Urothelium cell line (cell line): ENCODE results near the gene C10orf62.

Source experiments
- DNase-seq: peaks from one replicate; pipeline ENCODE4 v3.0.0; 2011; ENCODE audit warnings: low spot score, mixed read lengths
- FAIRE-seq: peaks from 2 replicates; lab custom pipeline; 2011; peaks lifted over from hg19 to GRCh38; lab: Jason Lieb, UNC

C10orf62 gene

GRCh38 chr10:97584060-97584797 is 5.3 kb upstream of the C10orf62 start, which contains the start of gene HOGA1:
TSS of gene HOGA1 (plus strand) at chr10:97584389. CDS start at chr10:97584704, 315 bp downstream.
- FAIRE-seq (no peak), DNase-seq (no peak)

DNA sequence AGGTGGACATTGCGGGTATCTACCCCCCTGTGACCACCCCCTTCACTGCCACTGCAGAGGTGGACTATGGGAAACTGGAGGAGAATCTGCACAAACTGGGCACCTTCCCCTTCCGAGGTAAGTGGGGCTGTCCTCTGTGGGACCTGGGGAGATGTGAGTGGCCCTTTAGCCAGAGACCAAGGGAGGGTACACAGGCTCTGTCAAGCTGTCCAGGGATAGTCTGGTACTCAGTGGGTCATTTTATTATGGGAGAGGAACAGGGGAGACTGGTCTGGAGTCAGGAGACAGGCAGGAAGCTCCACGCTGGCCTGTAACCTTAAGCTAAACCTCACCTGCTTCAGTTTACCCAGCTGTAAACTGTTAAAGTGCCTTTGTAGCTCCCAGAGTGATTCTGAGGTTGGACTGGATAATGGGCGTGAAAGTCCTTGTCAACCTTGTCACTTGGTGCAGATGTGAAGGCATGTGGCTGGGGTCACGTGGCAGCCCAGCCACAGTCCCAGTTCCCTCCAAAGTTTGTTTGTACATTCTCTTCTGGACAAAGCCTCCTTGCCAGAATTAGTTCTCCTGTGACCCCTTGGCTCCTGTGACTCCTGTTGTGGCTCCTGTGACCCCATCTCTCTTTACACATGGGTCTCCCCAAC is 4.6 kb upstream of the C10orf62 start:
- FAIRE-seq = no peak

DNA sequence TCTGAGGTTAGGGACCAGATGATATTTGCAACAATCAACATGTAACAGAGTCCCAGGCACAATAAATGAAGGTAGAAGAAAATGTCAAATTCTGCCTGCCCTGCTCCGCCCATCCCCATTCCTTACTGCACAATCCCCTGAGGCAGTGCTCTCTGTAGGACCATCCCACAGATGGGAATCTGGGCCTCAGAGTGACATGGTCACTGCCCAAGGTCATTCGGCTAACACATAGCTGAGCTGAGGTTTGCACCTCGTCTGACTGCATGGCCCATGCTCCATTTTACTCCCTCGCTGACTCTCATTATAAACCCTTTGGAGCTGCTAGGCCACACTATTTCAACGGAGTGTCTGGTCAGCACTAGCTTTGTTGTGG is 4.1 kb upstream of the C10orf62 start:
- FAIRE-seq = peak; percentile 23
- DNase-seq = no peak

More for the DNA sequence above, 4.6 kb upstream of the C10orf62 start:
- no peak for DNase-seq

- DNase-seq (no peak), FAIRE-seq (no peak)
Measured at GRCh38 chr10:97587183-97587582, 2.3 kb upstream of the C10orf62 start.

DNA sequence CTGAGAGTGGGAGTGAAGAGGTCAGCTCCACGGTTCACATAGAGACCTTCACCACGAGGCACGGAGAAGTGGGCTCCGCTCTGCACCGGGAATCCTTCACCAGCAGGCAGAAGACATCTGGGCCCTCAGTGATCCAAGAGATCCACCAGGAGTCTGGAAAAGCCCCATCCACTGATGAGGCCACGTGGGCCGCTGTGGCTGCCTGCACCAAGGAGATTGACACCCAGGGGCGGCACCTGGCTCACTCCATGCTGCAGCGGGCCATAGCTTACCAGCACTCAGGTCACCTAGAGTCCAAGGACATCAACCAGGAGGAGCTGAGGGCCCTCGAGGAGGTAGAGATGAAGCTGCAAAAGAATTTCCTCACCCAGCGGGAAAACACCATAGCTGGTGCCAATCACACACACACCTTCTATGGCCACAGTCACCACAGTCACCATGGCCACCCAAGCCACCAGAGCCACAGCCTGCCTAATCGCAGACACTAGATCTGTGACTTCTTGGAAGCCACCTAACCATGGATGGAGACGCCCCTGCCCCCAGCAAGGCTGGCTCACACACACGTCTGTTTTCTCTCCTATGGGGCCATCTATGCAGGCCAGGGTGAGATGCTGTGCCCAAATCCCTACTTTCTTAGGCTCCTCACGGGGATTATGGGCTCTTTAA is 694 bp downstream of the C10orf62 start:
- FAIRE-seq (no peak), DNase-seq (no peak)

DNA sequence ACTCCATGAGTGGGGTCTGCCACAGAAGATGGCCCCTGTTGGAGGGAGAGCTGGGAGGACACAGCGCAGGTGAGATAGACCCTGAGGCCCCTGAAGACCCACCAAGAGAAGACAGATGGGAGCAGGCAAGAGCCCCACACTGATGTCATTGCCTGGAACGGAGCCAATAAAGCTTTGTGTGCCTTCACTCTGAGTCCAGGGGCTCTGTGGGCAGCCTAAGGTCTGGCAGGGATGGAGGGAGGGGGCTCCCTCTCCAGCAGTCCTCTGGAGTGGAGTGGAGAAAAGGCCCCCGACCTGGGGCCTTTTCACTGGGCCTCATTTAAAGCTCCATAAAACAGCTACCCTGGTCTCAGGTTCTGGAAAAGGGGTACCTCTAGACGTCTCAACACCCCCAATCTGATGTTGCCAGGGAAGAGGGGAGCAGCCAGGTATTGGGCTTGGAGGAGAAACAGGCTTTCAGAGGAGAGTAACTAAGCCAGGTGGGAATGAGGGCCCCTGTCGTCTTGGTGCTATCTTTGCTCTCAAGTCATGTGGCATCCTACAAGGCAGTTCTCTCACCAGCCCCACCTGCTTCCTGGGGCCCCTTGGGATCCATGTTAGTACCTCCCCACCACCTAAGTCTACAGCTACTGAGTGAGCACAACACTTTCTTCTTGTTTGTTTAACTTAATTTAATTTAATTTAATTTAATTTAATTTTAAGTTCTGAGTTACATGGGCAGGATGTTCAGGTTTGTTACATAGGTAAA is 1.4 kb downstream of the C10orf62 start:
- FAIRE-seq (no peak), DNase-seq (no peak)

DNA sequence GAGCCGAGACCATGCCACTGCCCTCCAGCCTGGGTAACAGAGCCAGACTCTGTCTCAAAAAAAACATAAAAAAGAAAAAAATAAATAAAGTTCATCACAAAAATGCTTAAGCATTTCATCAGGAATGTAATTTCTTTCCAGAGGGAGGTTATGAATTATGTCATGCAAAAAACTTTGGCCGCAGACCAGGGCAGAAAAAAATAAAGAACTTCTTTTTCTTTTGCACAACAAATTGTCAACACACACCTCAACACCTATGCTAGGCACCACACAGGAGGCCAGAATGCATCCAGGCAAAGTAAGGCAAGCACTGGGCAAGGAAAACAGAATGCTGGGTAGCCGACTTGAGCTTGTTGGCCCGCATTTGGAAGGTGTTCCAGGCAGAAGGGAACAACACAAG is 3.9 kb downstream of the C10orf62 start:
- FAIRE-seq (no peak), DNase-seq (no peak)

DNA sequence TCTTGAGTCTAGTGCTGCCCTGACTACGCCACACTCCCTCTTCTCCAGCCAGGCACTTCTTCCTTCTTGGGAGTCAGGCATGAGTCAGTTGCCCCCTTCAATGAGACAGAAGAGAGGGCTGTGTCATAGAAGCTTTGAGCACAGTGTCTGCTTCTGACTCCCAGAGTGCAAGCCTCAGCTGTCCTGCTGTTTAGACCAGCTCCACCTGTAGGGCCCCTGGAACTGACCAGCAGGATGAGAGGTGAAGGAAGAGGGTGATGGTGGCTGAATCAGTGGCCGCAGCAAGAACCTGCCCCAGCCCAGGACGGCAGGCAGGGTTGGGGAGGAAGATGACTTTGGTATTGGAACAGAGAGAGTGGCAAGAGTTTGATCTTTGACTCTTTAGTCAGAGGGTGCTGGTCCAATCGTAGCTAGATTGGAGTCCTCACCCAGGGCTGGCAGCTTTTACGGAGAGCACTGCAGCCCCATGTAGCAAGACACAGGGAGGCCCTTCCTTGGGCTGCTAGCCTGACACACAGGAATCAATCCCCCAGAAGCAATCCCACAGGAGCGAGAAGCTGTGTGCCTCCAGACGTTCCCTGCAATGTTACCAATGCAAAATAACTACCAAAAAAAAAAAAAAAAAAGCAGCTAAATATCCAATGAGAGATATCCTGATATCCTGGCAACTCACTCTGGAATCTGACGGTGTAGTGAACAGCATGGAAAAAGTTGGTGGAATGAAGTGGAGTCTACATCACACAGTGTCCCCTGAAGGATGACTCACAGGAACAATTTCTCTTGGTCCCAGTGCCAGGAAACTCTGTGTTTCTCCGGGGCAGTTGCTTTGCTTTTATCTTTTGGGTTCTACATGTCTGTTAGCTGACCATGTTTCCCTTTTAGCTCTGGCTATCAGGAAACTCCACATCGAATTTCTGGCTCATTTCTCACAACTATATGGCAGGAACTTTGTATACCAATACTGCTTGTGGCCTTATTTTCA is 6.9 kb downstream of the C10orf62 start:
- FAIRE-seq (no peak), DNase-seq (peak; percentile 71)

DNA sequence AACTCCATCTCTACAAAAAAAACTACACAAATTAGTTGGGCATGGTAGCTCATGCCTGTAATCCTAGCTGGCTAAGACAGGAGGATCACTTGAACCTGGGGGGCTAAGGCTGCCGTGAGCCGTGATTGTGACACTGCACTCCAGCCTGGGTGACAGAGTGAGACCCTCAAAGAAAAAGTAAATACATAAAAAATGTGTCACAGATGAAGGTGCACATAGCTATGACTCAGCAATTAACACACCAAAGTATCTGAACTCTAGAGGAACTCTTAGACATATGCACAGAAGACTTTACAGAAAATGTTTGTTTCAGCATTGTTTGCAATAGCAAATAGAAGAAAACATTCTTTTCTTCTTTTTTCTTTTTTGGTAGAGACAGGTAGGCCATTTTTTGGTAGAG is 8.3 kb downstream of the C10orf62 start:
- no peak for FAIRE-seq
- DNase-seq = no peak

- DNase-seq = no peak
- FAIRE-seq = no peak
Measured at GRCh38 chr10:97598407-97599271, 9.1 kb downstream of the C10orf62 start.

DNA sequence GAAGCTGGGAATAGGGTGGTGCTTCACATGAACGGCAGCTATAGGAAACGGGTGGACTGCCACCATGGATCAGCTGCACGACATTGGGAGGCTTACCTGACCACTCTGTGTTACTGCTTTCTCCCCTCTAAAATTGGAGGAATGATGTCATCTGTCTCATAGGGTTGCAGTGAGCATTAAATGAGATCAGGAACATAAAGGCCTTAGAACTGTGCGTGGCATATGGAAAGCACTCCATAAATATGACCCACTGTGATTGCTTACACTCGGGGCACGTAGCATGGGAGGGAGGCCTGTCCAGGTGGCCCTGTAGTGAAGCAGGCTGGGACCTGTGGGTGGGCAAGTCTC is 9.7 kb downstream of the C10orf62 start:
- FAIRE-seq (no peak), DNase-seq (no peak)

DNA sequence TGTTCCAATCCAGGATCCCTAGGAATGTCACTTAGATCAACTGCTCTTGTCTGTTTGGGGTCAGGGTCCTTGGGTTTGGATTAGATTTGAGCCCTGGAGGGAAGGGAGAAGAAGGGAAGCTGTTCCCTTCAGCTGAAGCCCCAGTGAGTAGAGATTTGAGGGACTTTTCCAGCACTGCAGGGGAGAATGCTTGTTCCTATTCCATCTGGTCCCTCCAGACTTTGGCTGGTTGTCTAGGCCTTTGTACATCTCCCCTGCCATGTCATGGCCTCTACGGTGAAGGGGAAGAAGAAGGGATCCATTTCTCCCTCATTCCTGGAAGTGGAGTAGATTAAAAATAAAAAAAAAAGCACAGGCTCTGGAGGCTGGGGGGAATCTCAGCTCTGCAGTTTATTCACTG is 11.1 kb downstream of the C10orf62 start:
- no peak for FAIRE-seq
- DNase-seq = no peak

GRCh38 chr10:97601268-97602215 is 12.0 kb downstream of the C10orf62 start:
- FAIRE-seq = no peak

DNA sequence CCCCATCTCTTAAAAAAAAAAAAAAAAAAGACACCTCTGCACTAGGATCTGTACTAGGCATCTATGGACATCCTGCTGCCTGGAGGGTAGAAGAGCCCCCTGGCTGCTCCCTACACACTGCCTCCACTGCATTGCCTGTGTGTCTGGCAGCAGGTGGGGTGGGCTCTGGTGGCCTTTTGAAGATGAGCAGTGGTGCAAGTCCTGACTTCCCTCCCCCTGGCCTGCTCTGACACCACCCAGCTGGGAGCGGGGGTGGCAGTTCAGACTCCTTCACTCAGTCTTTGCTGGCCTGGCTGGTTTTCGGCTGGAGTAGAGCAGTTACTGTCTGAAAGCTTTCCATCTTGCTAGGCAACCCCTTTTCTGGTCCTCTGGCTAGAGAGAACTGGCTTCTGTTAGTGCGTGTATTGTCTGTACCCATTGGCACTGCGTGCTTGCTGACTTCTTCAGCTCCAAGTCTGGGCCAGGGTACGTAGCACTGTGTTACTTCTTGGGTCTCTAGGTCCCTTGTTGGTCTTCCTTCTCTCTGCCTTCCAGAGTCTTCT is 17.6 kb downstream of the C10orf62 start:
- DNase-seq (no peak), FAIRE-seq (no peak)

More at GRCh38 chr10:97601268-97602215, 12.0 kb downstream of the C10orf62 start:
- no peak for DNase-seq

DNA sequence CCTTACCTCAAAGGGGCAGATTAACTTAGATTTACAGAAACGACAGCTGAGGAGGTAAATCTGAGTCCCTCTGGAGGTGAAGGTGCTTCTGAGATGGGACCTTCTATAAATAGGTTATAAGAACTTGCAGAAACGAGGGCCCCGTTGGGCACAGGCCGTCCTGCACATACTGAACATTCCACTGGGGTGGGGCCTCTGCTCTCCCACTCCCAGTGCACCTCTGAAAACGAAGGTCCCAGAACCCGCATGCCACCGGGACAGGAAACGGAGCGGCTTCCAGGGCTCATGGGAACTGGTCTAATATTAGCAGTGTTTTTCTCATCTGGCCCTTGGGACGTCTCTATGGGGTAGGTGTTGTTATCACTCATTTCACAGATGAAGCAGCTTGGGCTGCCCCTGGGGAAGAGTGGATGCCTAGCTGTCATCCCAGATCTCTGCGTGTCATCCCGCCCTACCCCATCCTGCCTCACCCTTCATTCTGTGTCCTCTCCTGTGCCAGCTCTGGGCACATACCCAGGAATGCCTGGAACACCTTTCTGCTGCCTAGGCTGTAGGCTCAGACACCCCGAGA is 19.6 kb downstream of the C10orf62 start:
- FAIRE-seq (no peak), DNase-seq (no peak)

GRCh38 chr10:97611473-97611872 is 22.0 kb downstream of the C10orf62 start:
- no peak for DNase-seq
- no peak for FAIRE-seq

DNA sequence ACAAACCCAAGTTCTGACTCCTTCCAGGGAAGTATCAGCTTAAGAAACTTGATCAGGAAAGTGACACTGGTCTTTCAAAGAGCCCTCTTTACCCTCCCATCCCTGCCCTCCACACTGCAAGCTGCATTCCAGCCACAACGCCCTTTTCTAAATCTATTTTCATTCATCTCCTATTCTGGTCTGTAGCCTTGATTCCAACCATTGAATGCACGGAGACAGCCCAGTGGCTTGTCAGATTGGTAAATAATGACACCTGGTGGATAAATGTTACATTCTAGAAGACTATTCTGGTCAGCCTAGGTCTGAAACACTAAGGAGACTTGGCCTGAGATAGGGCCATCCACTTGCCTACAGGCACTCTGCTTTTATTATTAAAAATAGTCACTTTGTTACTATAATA is 22.9 kb downstream of the C10orf62 start:
- peak; percentile 25 for DNase-seq

More for the DNA sequence above, 22.9 kb downstream of the C10orf62 start:
- no peak for FAIRE-seq
